ENCODE data around the gene GLTPD2.
A peak's percentile ranks its signal among the peaks of the same experiment; 100 is the strongest.

Gene GLTPD2

GRCh38 chr17:4834681-4835020, 45.9 kb downstream of the GLTPD2 start:
- no peaks in the 10 kb centered on the region for H3K9me3 ChIP-seq (ENCODE audit: control insufficient read depth, low read length)
- H3K36me3 ChIP-seq (ENCODE audit: control insufficient read depth, insufficient read depth, low read length): no peaks in the 10 kb centered on the region
- H3K4me3 ChIP-seq (ENCODE audit: low read depth, low read length): peak overlapping the region; percentile 64
- TF ChIP-seq CTCF (IDR thresholded peaks at IDR 0.05): no peak
- H2AFZ ChIP-seq: no peak overlapping the region
- peak overlapping the region; percentile 93 for H3K4me2 ChIP-seq (ENCODE audit: low read length)
- peaks cover 37% of the 10 kb centered on the region for H3K79me2 ChIP-seq
- peaks cover 10% of the 10 kb centered on the region for H3K4me1 ChIP-seq
- H3K27ac ChIP-seq: peak overlapping the region; percentile 72
- no peaks in the 10 kb centered on the region for H3K27me3 ChIP-seq (ENCODE audit: control insufficient read depth, insufficient read depth, low read length)
- H3K9ac ChIP-seq: no peak overlapping the region

GRCh38 chr17:4836221-4836620, 47.5 kb downstream of the GLTPD2 start:
- peak overlapping the region; percentile 5 for H3K27ac ChIP-seq
- TF ChIP-seq CTCF (IDR thresholded peaks at IDR 0.05): no peak

DNA sequence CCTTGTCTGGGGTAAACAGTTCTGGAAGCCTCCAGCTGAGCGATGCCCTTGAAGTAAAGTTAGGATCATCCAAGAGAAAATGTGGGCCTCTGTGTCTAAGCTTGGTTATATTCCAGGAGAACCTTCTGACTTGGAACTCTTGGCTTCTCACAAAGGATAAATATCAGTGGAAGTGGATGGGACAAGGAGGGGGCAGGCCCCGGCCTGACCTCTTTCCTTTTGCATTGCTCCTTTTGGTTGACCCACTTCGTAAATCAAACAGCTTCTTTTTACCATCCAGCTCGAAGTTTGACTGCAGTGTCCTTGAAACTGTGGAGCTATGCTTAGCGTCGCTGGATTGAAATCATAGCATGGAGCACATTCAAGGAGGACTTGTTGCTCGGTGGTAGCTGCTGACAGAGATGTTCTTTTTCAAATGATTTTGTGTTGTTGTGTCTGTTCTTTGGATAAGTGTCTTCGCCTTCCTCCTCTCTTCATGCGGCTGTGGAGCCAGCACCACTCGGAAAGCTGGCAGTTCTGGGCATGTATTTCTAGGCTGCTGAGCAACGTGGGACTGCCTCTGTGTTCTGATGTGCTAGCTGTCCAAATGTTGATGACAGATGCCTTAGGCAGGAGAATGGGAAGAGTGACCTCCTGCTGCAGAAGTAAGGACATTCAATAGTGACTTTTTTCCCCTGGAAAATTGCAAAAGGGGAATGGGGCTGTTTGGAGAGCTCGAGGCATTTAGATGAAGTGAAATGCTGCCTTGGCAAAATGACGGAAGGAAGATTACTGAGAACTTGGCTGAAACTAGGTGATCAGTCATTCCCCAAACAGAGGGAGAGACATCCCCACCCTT, 48.9 kb downstream of the GLTPD2 start:
- no peaks in the 10 kb centered on the region for H3K36me3 ChIP-seq (ENCODE audit: control insufficient read depth, insufficient read depth, low read length)
- TF ChIP-seq CTCF (IDR thresholded peaks at IDR 0.05): no peak
- peak overlapping the region; percentile 46 for H3K4me2 ChIP-seq (ENCODE audit: low read length)
- H3K9ac ChIP-seq: no peak overlapping the region
- peaks cover 57% of the 10 kb centered on the region for H3K79me2 ChIP-seq
- H2AFZ ChIP-seq: no peak overlapping the region
- no peak overlapping the region for H3K4me3 ChIP-seq (ENCODE audit: low read depth, low read length)
- H3K27ac ChIP-seq: no peak overlapping the region
- peaks cover 10% of the 10 kb centered on the region for H3K4me1 ChIP-seq
- no peaks in the 10 kb centered on the region for H3K27me3 ChIP-seq (ENCODE audit: control insufficient read depth, insufficient read depth, low read length)
- H3K9me3 ChIP-seq (ENCODE audit: control insufficient read depth, low read length): no peaks in the 10 kb centered on the region

More at GRCh38 chr17:4836221-4836620, 47.5 kb downstream of the GLTPD2 start:
- H3K27me3 ChIP-seq (ENCODE audit: control insufficient read depth, insufficient read depth, low read length): no peaks in the 10 kb centered on the region
- H3K9ac ChIP-seq: no peak overlapping the region
- peaks cover 49% of the 10 kb centered on the region for H3K79me2 ChIP-seq
- no peak overlapping the region for H3K4me3 ChIP-seq (ENCODE audit: low read depth, low read length)
- H3K4me2 ChIP-seq (ENCODE audit: low read length): no peak overlapping the region
- H3K9me3 ChIP-seq (ENCODE audit: control insufficient read depth, low read length): no peaks in the 10 kb centered on the region
- no peak overlapping the region for H2AFZ ChIP-seq
- H3K4me1 ChIP-seq: peaks cover 10% of the 10 kb centered on the region
- no peaks in the 10 kb centered on the region for H3K36me3 ChIP-seq (ENCODE audit: control insufficient read depth, insufficient read depth, low read length)

DNA sequence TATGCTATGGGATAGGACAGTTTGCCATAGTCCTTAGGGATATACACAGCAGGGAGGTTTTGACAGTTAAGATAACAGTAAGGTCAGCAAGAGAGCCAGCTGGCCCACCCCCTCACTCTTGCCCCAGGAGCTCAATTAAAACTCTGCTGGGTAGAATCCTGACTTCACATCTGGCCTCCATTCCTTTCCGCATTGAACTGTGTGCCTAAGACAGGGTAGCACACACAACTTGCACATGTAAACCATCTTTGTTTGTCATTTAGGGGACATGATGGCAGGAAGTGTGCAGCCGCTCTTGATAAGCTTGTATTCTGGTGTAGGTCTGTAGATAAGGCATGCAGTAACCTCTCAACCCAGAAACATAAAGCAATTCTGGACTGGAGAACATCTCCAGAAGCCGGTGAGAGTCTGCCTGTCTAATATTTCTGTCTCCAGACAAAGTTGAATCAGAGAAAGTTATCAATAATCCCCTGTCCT, 49.6 kb downstream of the GLTPD2 start:
- no peaks in the 10 kb centered on the region for H3K27me3 ChIP-seq (ENCODE audit: control insufficient read depth, insufficient read depth, low read length)
- no peak overlapping the region for H3K4me3 ChIP-seq (ENCODE audit: low read depth, low read length)
- H3K79me2 ChIP-seq: peaks cover 61% of the 10 kb centered on the region
- H2AFZ ChIP-seq: no peak overlapping the region
- H3K9ac ChIP-seq: no peak overlapping the region
- H3K4me1 ChIP-seq: peaks cover 10% of the 10 kb centered on the region
- no peak for TF ChIP-seq CTCF (IDR thresholded peaks at IDR 0.05)
- no peak overlapping the region for H3K27ac ChIP-seq
- H3K9me3 ChIP-seq (ENCODE audit: control insufficient read depth, low read length): no peaks in the 10 kb centered on the region
- no peak overlapping the region for H3K4me2 ChIP-seq (ENCODE audit: low read length)
- no peaks in the 10 kb centered on the region for H3K36me3 ChIP-seq (ENCODE audit: control insufficient read depth, insufficient read depth, low read length)

GRCh38 chr17:4839221-4839620, 50.5 kb downstream of the GLTPD2 start:
- H3K4me1 ChIP-seq: peaks cover 7% of the 10 kb centered on the region

More at GRCh38 chr17:4839221-4839620, 50.5 kb downstream of the GLTPD2 start:
- Histone ChIP-seq H3K4me3 (ENCODE audit: low read depth, low read length) (no peak overlapping the region), H3K36me3 (ENCODE audit: control insufficient read depth, insufficient read depth, low read length) (no peaks in the 10 kb centered on the region), H3K27ac (no peak overlapping the region), H3K9me3 (ENCODE audit: control insufficient read depth, low read length) (no peaks in the 10 kb centered on the region), H3K9ac (no peak overlapping the region), H3K27me3 (ENCODE audit: control insufficient read depth, insufficient read depth, low read length) (no peaks in the 10 kb centered on the region), H3K4me2 (ENCODE audit: low read length) (no peak overlapping the region), H2AFZ (no peak overlapping the region), H3K79me2 (peaks cover 62% of the 10 kb centered on the region)
- no peak for TF ChIP-seq CTCF (IDR thresholded peaks at IDR 0.05)

All from parathyroid adenoma (tissue), 2 donors.